SK-N-SH (cell line): Measurements from ENCODE around the gene ROBO1. TPM values are rescaled to one million over a fixed set of nuclear protein-coding genes. Genes with fewer than 3 reads are reported as not detected.
A peak's percentile ranks its signal among the peaks of the same experiment; 100 is the strongest.

Source experiments
- CTCF ChIA-PET: fragments of 300-600, 350-600 bp; formaldehyde crosslinking; extraction: SDS; loops from one replicate; lab custom pipeline; 2021; lab: Yijun Ruan, JAX
- POLR2A ChIA-PET: fragments of 350-600 bp; sonication (Branson Sonifier 250); formaldehyde crosslinking; extraction: SDS; loops from one replicate; lab custom pipeline; 2020; ENCODE audit warnings: antibody characterized with exemption, inconsistent platforms; lab: Yijun Ruan, JAX
- DNase-seq: peaks from one replicate; pipeline ENCODE4 v3.0.0; 2012
- H2AFZ ChIP-seq: fragments of 200-600 bp; sonication (generic); 2 replicates; pipeline ENCODE4 v1.8.1; 2016; ENCODE audit warnings: antibody characterized with exemption, mild to moderate bottlenecking, low read depth
- H3F3A ChIP-seq: fragments of 200-600 bp; sonication (generic); replicated peaks from 2 replicates; pipeline ENCODE3; 2016; ENCODE audit warnings: antibody characterized with exemption, mild to moderate bottlenecking; ENCODE audit not compliant: insufficient read depth
- H3K27ac ChIP-seq, 2 experiments: fragments of 200-500 bp in 1 of 2; fragments of 200-600 bp in 1 of 2; sonication (Bioruptor generic) in 1 of 2; sonication (generic), shearing (Covaris generic) in 1 of 2; 2 replicates each; pipeline versions ENCODE4 v1.5.1 to v1.6.1; 2014 to 2016; ENCODE audit warnings: low read depth in 2 of 2, inconsistent platforms in 1 of 2, low read length in 1 of 2, mild to moderate bottlenecking in 1 of 2, mixed read lengths in 1 of 2
- H3K27me3 ChIP-seq: fragments of 200-600 bp; sonication (generic), shearing (Covaris generic); 2 replicates; pipeline ENCODE4 v1.6.1; 2016; ENCODE audit warnings: mixed run types; ENCODE audit not compliant: insufficient read depth
- H3K36me3 ChIP-seq, 2 experiments: fragments of 200-500 bp in 1 of 2; fragments of 200-600 bp in 1 of 2; sonication (Bioruptor generic) in 1 of 2; sonication (generic) in 1 of 2; replicated peaks in 1 of 2; 2 replicates each; pipeline versions ENCODE3 to v1.5.1; 2014 to 2016; ENCODE audit warnings: low read length in 1 of 2, mild to moderate bottlenecking in 1 of 2; ENCODE audit not compliant: insufficient read depth in 2 of 2, control insufficient read depth in 1 of 2
- H3K4me1 ChIP-seq, 2 experiments: fragments of 200-500 bp in 1 of 2; fragments of 200-600 bp in 1 of 2; sonication (Bioruptor generic) in 1 of 2; sonication (generic), shearing (Covaris generic) in 1 of 2; 2 replicates each; pipeline versions ENCODE4 v1.5.1 to v1.6.1; 2014 to 2016; ENCODE audit warnings: low read depth in 1 of 2, low read length in 1 of 2, mixed run types in 1 of 2; ENCODE audit not compliant: insufficient read depth in 2 of 2, control insufficient read depth in 1 of 2
- H3K4me2 ChIP-seq: fragments of 200-600 bp; sonication (generic), shearing (Covaris generic); 2 replicates; pipeline ENCODE4 v1.6.1; 2017; ENCODE audit warnings: mixed run types
- H3K4me3 ChIP-seq, 2 experiments: fragments of 200-500 bp in 1 of 2; fragments of 200-600 bp in 1 of 2; sonication (Bioruptor generic) in 1 of 2; sonication (generic), shearing (Covaris generic) in 1 of 2; 2 replicates each; pipeline versions ENCODE4 v1.5.1 to v1.8.1; 2014 to 2016; ENCODE audit warnings: low read depth in 2 of 2, inconsistent platforms in 1 of 2, low read length in 1 of 2, mild to moderate bottlenecking in 1 of 2, mixed read lengths in 1 of 2, moderate library complexity in 1 of 2
- H3K79me2 ChIP-seq: fragments of 200-600 bp; sonication (generic); 2 replicates; pipeline ENCODE4 v1.8.1; 2017; ENCODE audit warnings: mild to moderate bottlenecking; ENCODE audit not compliant: insufficient read depth
- H3K9ac ChIP-seq: fragments of 200-600 bp; sonication (generic); 2 replicates; pipeline ENCODE4 v1.6.1; 2017; ENCODE audit warnings: mixed run types
- H3K9me2 ChIP-seq: fragments of 200-600 bp; sonication (generic); 2 replicates; pipeline ENCODE4 v1.6.1; 2017; ENCODE audit warnings: mixed run types
- H3K9me3 ChIP-seq: fragments of 200-600 bp; sonication (generic); 2 replicates; pipeline ENCODE4 v1.6.1; 2017; ENCODE audit warnings: mixed run types, mild to moderate bottlenecking, moderate library complexity
- H4K20me1 ChIP-seq: fragments of 200-600 bp; sonication (generic); 2 replicates; pipeline ENCODE4 v1.6.1; 2017; ENCODE audit warnings: mild to moderate bottlenecking, mixed run types; ENCODE audit not compliant: insufficient read depth
- CHD2 ChIP-seq: fragments of 150-350 bp; IDR thresholded peaks from 2 replicates; pipeline ENCODE4 v1.6.1; 2018; ENCODE audit warnings: low read length; ENCODE audit not compliant: partially characterized antibody
- JUND ChIP-seq: IDR thresholded peaks from 2 replicates; pipeline ENCODE4 v1.4.0; 2012
- MEF2A ChIP-seq: IDR thresholded peaks from 2 replicates; pipeline ENCODE4 v1.4.0; 2012; ENCODE audit warnings: low read depth, borderline replicate concordance
- MXI1 ChIP-seq: IDR thresholded peaks from 2 replicates; pipeline ENCODE4 v1.6.1; 2012; ENCODE audit warnings: mild to moderate bottlenecking, low read depth, low read length, improper control_type of control experiment
- NFIC ChIP-seq: IDR thresholded peaks from 2 replicates; pipeline ENCODE4 v1.4.0; 2012; ENCODE audit warnings: borderline replicate concordance
- PBX3 ChIP-seq: IDR thresholded peaks from 2 replicates; pipeline ENCODE4; 2012
- RFX5 ChIP-seq: IDR thresholded peaks from 2 replicates; pipeline ENCODE4 v1.6.1; 2012; ENCODE audit warnings: mild to moderate bottlenecking, improper control_type of control experiment, low read length
- SIN3A ChIP-seq: IDR thresholded peaks from 2 replicates; pipeline ENCODE4 v1.6.1; 2012; ENCODE audit warnings: low read depth, mild to moderate bottlenecking, low read length, moderate library complexity, borderline replicate concordance
- TCF12 ChIP-seq: IDR thresholded peaks from 2 replicates; pipeline ENCODE4 v1.4.0; 2012
- USF1 ChIP-seq: IDR thresholded peaks from 2 replicates; pipeline ENCODE4 v1.4.0; 2012; ENCODE audit warnings: low read depth, borderline replicate concordance
- WGBS: methylation state at CpG from one replicate; pipeline ENCODE4 v1.1.6; 2017; ENCODE audit warnings: low lambda C conversion rate; 5-methylcytosine and 5-hydroxymethylcytosine counted together
- polyA plus RNA-seq, 3 experiments: library from polyadenylated mRNA; depleted of rRNA; stranded (reverse); fragments of >200 nt; gene quantifications; 2 replicates each; pipeline ENCODE4 v1.2.3, GENCODE V29; 2012

Gene ROBO1
- polyA plus RNA-seq, 1 of the 3 experiments (the other 2 are of a cell fraction) = 22.7 TPM

GRCh38 chr3:78911394-78911793 is 856.4 kb downstream of the ROBO1 start:
- CTCF ChIA-PET = no interaction called here
- 86% methylated on average over 4 of the region's 4 CpGs for WGBS
- H3K9ac ChIP-seq = no peak overlapping the region

GRCh38 chr3:78908236-78908635 is 859.6 kb downstream of the ROBO1 start:
- CTCF ChIA-PET = no interaction called here
- 57% methylated on average over 3 of the region's 3 CpGs for WGBS
- H4K20me1 ChIP-seq = no peaks in the 10 kb centered on the region

More at GRCh38 chr3:78911394-78911793, 856.4 kb downstream of the ROBO1 start:
- POLR2A ChIA-PET = no interaction called here
- Histone ChIP-seq H3K4me3 (no peak overlapping the region), H4K20me1 (no peaks in the 10 kb centered on the region), H3K4me1 (peaks cover 2 to 17% of the 10 kb centered on the region in 2 experiments; a peak in 2 of 4 replicates), H3K27ac (no peak overlapping the region)
- TF ChIP-seq CHD2 = no peak
- TF ChIP-seq RFX5 = no peak
- no peak for TF ChIP-seq MEF2A
- no peak for TF ChIP-seq USF1
- TF ChIP-seq, all 33 proteins: peak for 0
- H3F3A ChIP-seq = peaks cover 10% of the 10 kb centered on the region
- no peak overlapping the region for H3K4me2 ChIP-seq
- no peaks in the 10 kb centered on the region for H3K9me2 ChIP-seq
- no peak overlapping the region for H2AFZ ChIP-seq
- H3K36me3 ChIP-seq = peaks cover 0 to 8% of the 10 kb centered on the region in 2 experiments
- no peak for DNase-seq
- H3K79me2 ChIP-seq = peaks cover 10% of the 10 kb centered on the region
- no peaks in the 10 kb centered on the region for H3K27me3 ChIP-seq
- no peaks in the 10 kb centered on the region for H3K9me3 ChIP-seq

GRCh38 chr3:78907367-78907766 is 860.4 kb downstream of the ROBO1 start:
- Histone ChIP-seq H3K27me3 (no peaks in the 10 kb centered on the region), H3F3A (peaks cover 15% of the 10 kb centered on the region), H3K79me2 (no peaks in the 10 kb centered on the region), H3K4me2 (no peak overlapping the region), H3K9me2 (no peaks in the 10 kb centered on the region), H2AFZ (no peak overlapping the region), H3K4me1 (peaks cover 2 to 10% of the 10 kb centered on the region in 2 experiments; a peak in 2 of 4 replicates), H3K36me3 (no peaks in the 10 kb centered on the region), H3K9me3 (no peaks in the 10 kb centered on the region), H3K4me3 (no peak overlapping the region), H4K20me1 (no peaks in the 10 kb centered on the region), H3K9ac (no peak overlapping the region), H3K27ac (peak overlapping the region; percentile 16 to 53; a peak in 2 of 4 replicates)
- no peak for DNase-seq
- POLR2A ChIA-PET = no interaction called here
- 84% methylated on average over 2 of the region's 2 CpGs for WGBS
- TF ChIP-seq PBX3 (peak; percentile 41; the same call in 1 of the 2 replicates), MXI1 (no peak), JUND (0 out of 2 replicates have a peak, but pooled peaks have one; percentile 27)
- CTCF ChIA-PET = no interaction called here

More at GRCh38 chr3:78908236-78908635, 859.6 kb downstream of the ROBO1 start:
- DNase-seq = no peak
- H3K27ac ChIP-seq = peak overlapping the region; percentile 53 to 65; a peak in 3 of 4 replicates
- POLR2A ChIA-PET = no interaction called here
- no peaks in the 10 kb centered on the region for H3K9me3 ChIP-seq
- H3K27me3 ChIP-seq = no peaks in the 10 kb centered on the region
- H2AFZ ChIP-seq = no peak overlapping the region
- H3F3A ChIP-seq = peaks cover 15% of the 10 kb centered on the region
- no peaks in the 10 kb centered on the region for H3K36me3 ChIP-seq
- H3K4me3 ChIP-seq = no peak overlapping the region
- no peak overlapping the region for H3K9ac ChIP-seq
- no peaks in the 10 kb centered on the region for H3K79me2 ChIP-seq
- TF ChIP-seq TCF12 (peak; percentile 53), NFIC (peak; percentile 23; the same call in 1 of the 2 replicates), SIN3A (no peak)
- peaks cover 2 to 17% of the 10 kb centered on the region in 2 experiments; a peak in 2 of 4 replicates for H3K4me1 ChIP-seq
- no peaks in the 10 kb centered on the region for H3K9me2 ChIP-seq
- 0 out of 2 replicates have a peak overlapping the region, but pooled peaks have one; percentile 18 for H3K4me2 ChIP-seq
